Mucosa of gallbladder (tissue), 1 donor: ENCODE results near the gene NGEF. TPM values are rescaled to one million over a fixed set of nuclear protein-coding genes. Genes with fewer than 3 reads are reported as not detected.
A peak's percentile ranks its signal among the peaks of the same experiment; 100 is the strongest.
"Not testable (repeated sequence)": the region's sequence is repeated elsewhere in the genome, so short reads cannot be mapped to it uniquely, and the experiment has no call there.

Source experiments
- DNase-seq: peaks from one replicate; pipeline ENCODE4 v3.0.0-alpha.2; 2020; ENCODE audit warnings: low spot score
- total RNA-seq: library from RNA; stranded (reverse); gene quantifications from one replicate; pipeline ENCODE4 v1.2.1, GENCODE V29; 2021
- donor health status: DM: no; HTN: no; CAD: no.

Gene NGEF
- total RNA-seq, 1 donor from 2014 or later: 12.0 TPM

- no peak for DNase-seq
Observed at GRCh38 chr2:233022561-233022960, 9.5 kb upstream of the NGEF start.

GRCh38 chr2:233021771-233022170 is 8.7 kb upstream of the NGEF start:
- no peak for DNase-seq

GRCh38 chr2:233020454-233020853 is 7.4 kb upstream of the NGEF start:
- DNase-seq: no peak

- DNase-seq: not testable (repeated sequence)
Observed at GRCh38 chr2:233019610-233020009, 6.6 kb upstream of the NGEF start.

- DNase-seq: no peak
Observed at GRCh38 chr2:233017947-233018346, 4.9 kb upstream of the NGEF start.

- no peak for DNase-seq
Observed at GRCh38 chr2:233015019-233015645, 2.1 kb upstream of the NGEF start.

GRCh38 chr2:233013650-233014049 is 594 bp upstream of the NGEF start:
- DNase-seq: no peak

- peak; percentile 46 for DNase-seq
Observed at GRCh38 chr2:233012301-233012971, 620 bp downstream of the NGEF start.

- no peak for DNase-seq
Observed at GRCh38 chr2:233011702-233012131, 1.3 kb downstream of the NGEF start.

- no peak for DNase-seq
Observed at GRCh38 chr2:233011268-233011650, 1.8 kb downstream of the NGEF start.

GRCh38 chr2:233010569-233011267 is 2.3 kb downstream of the NGEF start:
- no peak for DNase-seq

GRCh38 chr2:233009661-233010060 is 3.4 kb downstream of the NGEF start:
- DNase-seq: no peak

GRCh38 chr2:233007739-233008138 is 5.3 kb downstream of the NGEF start:
- no peak for DNase-seq

GRCh38 chr2:233007270-233007669 is 5.8 kb downstream of the NGEF start:
- DNase-seq: no peak

GRCh38 chr2:233006648-233007047 is 6.4 kb downstream of the NGEF start:
- no peak for DNase-seq

GRCh38 chr2:233005096-233005495 is 8.0 kb downstream of the NGEF start:
- no peak for DNase-seq

GRCh38 chr2:233003658-233004555 is 9.1 kb downstream of the NGEF start:
- no peak for DNase-seq

- DNase-seq: no peak
Observed at GRCh38 chr2:233002829-233003657, 10.0 kb downstream of the NGEF start.

- DNase-seq: no peak
Observed at GRCh38 chr2:233000886-233001750, 11.9 kb downstream of the NGEF start.

GRCh38 chr2:232999354-232999753 is 13.7 kb downstream of the NGEF start:
- no peak for DNase-seq
